Measurements from ENCODE around the gene CPPED1.

Gene CPPED1

DNA sequence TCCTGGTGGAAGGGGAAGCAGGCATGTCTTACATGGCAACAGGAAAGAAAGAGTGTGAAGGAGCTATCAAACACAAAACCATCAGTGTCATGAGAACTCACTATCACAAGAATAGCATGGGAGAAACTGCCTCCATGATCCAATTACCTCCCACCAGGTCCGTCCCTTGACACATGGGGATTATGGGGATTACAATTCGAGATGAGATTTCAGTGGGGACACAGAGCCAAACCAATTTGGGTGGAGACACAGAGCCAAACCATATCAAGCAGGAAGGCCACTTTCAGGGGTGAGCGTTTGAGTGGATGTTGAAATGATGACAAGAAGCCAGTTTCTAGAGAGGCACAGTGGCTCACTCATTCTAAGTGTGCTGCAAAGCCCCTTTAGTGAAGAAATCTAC, 143.8 kb downstream of the CPPED1 start:
- DNase-seq (ENCODE audit: low read depth, low spot score): no peak
- TF ChIP-seq POLR2AphosphoS5 (IDR thresholded peaks at IDR 0.05; ENCODE audit: borderline replicate concordance, low read depth, low read length) (no peak), EZH2 (IDR thresholded peaks at IDR 0.05) (no peak), FOXP2 (optimal IDR thresholded peaks at IDR 0.05; ENCODE audit: control extremely low read depth, extremely low read length, insufficient read depth) (no peak)
- Histone ChIP-seq H3K9me3 (ENCODE audit: low read depth, low read length) (no peaks in the 10 kb centered on the region; the same call in 1 of the 2 replicates), H3K36me3 (ENCODE audit: insufficient read depth, low read length) (no peaks in the 10 kb centered on the region), H3K9ac (ENCODE audit: insufficient read length) (no peak overlapping the region), H3K27ac (no peak overlapping the region), H3K4me3 (no peak overlapping the region)

DNA sequence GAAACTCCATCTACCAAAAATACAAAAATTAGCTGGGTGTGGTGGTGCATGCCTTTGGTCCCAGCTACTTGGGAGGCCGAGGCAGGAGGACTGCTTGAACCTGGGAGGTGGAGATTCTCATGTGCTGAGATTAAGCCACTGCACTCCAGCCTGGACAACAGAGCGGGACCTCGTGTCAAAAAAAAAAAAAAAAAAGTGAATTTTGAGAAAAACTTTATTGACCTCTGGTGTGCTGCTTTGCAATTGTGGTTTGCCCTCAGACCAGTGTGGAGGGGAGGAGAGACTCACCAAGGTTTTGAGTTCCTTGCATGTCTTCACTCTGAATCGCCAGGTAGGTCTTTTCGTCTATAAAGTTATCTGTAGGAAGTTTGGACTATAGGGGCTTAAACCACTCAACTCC, 145.2 kb downstream of the CPPED1 start:
- DNase-seq (ENCODE audit: low read depth, low spot score): no peak
- Histone ChIP-seq H3K36me3 (ENCODE audit: insufficient read depth, low read length) (no peaks in the 10 kb centered on the region), H3K27ac (no peak overlapping the region), H3K4me3 (no peak overlapping the region), H3K9ac (ENCODE audit: insufficient read length) (no peak overlapping the region), H3K9me3 (ENCODE audit: low read depth, low read length) (no peaks in the 10 kb centered on the region; the same call in 1 of the 2 replicates)
- no peak for TF ChIP-seq POLR2AphosphoS5 (IDR thresholded peaks at IDR 0.05; ENCODE audit: borderline replicate concordance, low read depth, low read length)
- TF ChIP-seq FOXP2 (optimal IDR thresholded peaks at IDR 0.05; ENCODE audit: control extremely low read depth, extremely low read length, insufficient read depth): no peak
- no peak for TF ChIP-seq EZH2 (IDR thresholded peaks at IDR 0.05)

DNA sequence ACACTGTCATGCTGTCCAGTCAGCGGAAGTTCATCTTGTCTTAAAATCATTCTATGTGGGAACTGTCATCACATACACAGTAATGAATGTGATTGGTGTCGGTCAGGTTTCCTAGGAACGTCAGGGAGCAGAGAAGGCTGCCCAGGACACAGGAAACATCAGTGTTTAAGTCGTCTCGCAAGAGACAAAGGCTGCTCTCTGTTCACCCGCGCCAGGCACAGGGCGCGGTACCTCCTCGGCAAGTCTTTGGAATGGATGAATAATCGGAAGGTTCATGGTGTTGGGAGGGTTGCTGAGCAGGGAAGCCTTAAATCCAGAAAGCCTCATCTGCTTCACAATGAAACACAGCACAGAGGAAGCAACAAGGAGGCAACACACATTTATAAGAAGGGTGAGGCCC, 148.2 kb downstream of the CPPED1 start:
- no peak overlapping the region for H3K27ac ChIP-seq
- H3K4me3 ChIP-seq: no peak overlapping the region
- DNase-seq (ENCODE audit: low read depth, low spot score): no peak
- H3K9ac ChIP-seq (ENCODE audit: insufficient read length): no peak overlapping the region
- no peaks in the 10 kb centered on the region for H3K36me3 ChIP-seq (ENCODE audit: insufficient read depth, low read length)
- H3K9me3 ChIP-seq (ENCODE audit: low read depth, low read length): no peaks in the 10 kb centered on the region; the same call in 1 of the 2 replicates
- no peak for TF ChIP-seq FOXP2 (optimal IDR thresholded peaks at IDR 0.05; ENCODE audit: control extremely low read depth, extremely low read length, insufficient read depth)
- no peak for TF ChIP-seq POLR2AphosphoS5 (IDR thresholded peaks at IDR 0.05; ENCODE audit: borderline replicate concordance, low read depth, low read length)
- no peak for TF ChIP-seq EZH2 (IDR thresholded peaks at IDR 0.05)

DNA sequence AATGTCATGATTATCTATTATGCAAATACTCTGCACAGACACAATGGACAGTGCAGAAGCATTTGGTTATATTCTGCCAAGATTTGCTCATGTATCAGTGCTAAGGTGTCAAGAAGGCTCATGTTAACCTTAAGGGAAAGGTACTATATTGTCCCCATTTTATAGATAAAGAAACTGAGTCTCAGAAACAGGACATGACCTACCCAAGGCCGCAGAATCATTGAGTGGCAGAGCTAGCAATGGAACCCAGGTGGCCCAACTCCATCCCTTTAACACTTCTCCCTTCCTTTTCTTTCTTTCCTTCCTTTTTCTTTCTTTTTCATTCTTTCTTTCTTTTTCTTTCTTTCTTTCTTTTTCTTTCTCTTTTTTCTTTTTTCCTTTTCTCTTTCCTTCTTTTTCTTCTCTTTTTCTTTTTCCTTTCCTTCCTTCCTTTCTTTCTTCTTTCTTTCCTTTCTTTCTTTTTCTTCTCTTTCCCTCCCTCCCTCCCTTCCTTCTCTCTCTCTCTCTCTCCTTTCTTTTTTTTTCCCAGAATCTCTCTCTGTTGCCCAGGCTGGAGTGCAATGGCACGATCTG, 149.8 kb downstream of the CPPED1 start:
- H3K36me3 ChIP-seq (ENCODE audit: insufficient read depth, low read length): no peaks in the 10 kb centered on the region
- no peak for TF ChIP-seq EZH2 (IDR thresholded peaks at IDR 0.05)
- TF ChIP-seq FOXP2 (optimal IDR thresholded peaks at IDR 0.05; ENCODE audit: control extremely low read depth, extremely low read length, insufficient read depth): no peak
- TF ChIP-seq POLR2AphosphoS5 (IDR thresholded peaks at IDR 0.05; ENCODE audit: borderline replicate concordance, low read depth, low read length): no peak
- no peak overlapping the region for H3K27ac ChIP-seq
- no peaks in the 10 kb centered on the region; the same call in 1 of the 2 replicates for H3K9me3 ChIP-seq (ENCODE audit: low read depth, low read length)
- DNase-seq (ENCODE audit: low read depth, low spot score): no peak
- H3K9ac ChIP-seq (ENCODE audit: insufficient read length): no peak overlapping the region
- H3K4me3 ChIP-seq: no peak overlapping the region

DNA sequence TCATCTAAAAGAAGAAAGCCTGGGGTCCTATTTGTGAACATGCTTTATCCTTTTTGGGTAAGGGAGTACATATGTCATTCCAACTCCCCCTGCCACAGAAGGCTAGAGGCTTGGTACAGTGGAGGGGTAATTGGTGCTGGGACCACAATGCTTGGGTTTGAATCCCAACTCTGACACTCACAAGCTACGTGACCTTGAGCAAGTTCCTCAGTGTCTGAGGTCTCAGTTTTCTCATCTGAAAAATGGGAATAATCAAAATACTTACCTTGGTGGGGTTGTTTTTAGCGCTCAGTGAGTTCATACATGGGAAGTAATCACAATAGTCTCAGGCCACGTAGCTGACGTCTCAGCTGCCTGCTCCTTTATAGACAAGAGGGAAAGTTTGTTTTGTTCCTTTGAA, 150.8 kb downstream of the CPPED1 start:
- DNase-seq (ENCODE audit: low read depth, low spot score): no peak
- H3K9ac ChIP-seq (ENCODE audit: insufficient read length): no peak overlapping the region

DNA sequence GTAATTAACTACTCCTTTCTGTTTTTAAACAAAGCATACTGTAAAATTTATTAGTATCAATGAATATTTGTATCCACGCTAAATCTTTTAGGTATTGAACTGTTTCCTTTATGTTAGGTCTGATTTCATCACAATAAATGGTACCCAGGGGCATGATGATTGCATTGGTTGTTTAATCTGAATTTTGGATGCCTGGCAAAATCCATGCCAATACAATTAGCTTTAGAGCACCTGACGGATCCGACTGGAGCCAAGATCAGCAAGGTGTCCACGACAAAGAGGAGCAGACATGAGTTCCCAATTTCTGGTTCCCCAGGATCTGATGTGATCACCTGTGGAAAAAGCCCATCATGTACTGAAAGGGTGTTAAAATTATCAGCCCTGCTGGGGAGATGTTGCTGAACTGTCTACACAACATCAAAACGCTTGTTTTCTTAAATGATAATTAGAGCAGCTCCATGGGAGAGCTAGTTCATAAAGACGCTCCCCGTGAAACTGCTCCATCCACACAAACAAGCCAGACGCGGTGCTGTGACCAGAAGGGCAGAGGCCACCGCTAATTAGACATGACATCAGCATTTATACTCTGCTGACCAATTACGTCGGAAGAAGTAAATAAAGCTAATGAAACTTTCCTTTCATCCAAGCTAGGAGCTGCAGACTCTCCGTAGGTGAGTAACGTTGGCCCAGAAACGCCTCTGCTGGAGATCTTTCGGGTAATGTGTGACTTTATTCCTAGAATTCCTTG, 151.7 kb downstream of the CPPED1 start:
- H3K4me3 ChIP-seq: no peak overlapping the region
- H3K36me3 ChIP-seq (ENCODE audit: insufficient read depth, low read length): no peaks in the 10 kb centered on the region
- no peak overlapping the region for H3K27ac ChIP-seq
- H3K9ac ChIP-seq (ENCODE audit: insufficient read length): no peak overlapping the region
- H3K9me3 ChIP-seq (ENCODE audit: low read depth, low read length): no peaks in the 10 kb centered on the region
- no peak for DNase-seq (ENCODE audit: low read depth, low spot score)
- TF ChIP-seq EZH2 (IDR thresholded peaks at IDR 0.05) (no peak), POLR2AphosphoS5 (IDR thresholded peaks at IDR 0.05; ENCODE audit: borderline replicate concordance, low read depth, low read length) (no peak), FOXP2 (optimal IDR thresholded peaks at IDR 0.05; ENCODE audit: control extremely low read depth, extremely low read length, insufficient read depth) (no peak)

More for the DNA sequence above, 150.8 kb downstream of the CPPED1 start:
- no peak overlapping the region for H3K27ac ChIP-seq
- no peak overlapping the region for H3K4me3 ChIP-seq
- H3K36me3 ChIP-seq (ENCODE audit: insufficient read depth, low read length): no peaks in the 10 kb centered on the region
- H3K9me3 ChIP-seq (ENCODE audit: low read depth, low read length): no peaks in the 10 kb centered on the region; the same call in 1 of the 2 replicates
- TF ChIP-seq FOXP2 (optimal IDR thresholded peaks at IDR 0.05; ENCODE audit: control extremely low read depth, extremely low read length, insufficient read depth): no peak
- no peak for TF ChIP-seq EZH2 (IDR thresholded peaks at IDR 0.05)
- TF ChIP-seq POLR2AphosphoS5 (IDR thresholded peaks at IDR 0.05; ENCODE audit: borderline replicate concordance, low read depth, low read length): no peak

DNA sequence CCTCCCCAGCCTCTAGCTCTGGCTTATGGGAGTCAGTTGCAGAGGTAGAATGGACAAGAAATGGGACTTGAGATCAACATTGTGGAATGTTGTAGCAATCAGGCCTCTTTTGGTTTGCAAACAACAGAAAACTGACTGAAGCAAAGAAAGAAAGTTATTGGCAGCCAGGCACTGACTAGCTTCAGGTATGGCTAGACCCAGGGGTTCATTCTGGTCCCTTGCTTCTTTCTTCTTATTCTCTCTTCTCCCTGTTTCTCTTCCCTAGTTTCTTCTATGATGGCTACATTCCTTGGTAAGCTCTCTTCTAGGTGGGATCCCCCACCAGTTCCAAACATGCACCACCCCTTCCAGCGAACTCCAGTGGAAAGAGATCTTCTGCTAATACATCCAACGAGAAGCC, 154.3 kb downstream of the CPPED1 start:
- no peak overlapping the region for H3K9ac ChIP-seq (ENCODE audit: insufficient read length)
- DNase-seq (ENCODE audit: low read depth, low spot score): no peak
- no peak overlapping the region for H3K4me3 ChIP-seq
- H3K27ac ChIP-seq: no peak overlapping the region
- H3K36me3 ChIP-seq (ENCODE audit: insufficient read depth, low read length): no peaks in the 10 kb centered on the region
- H3K9me3 ChIP-seq (ENCODE audit: low read depth, low read length): no peaks in the 10 kb centered on the region
- TF ChIP-seq FOXP2 (optimal IDR thresholded peaks at IDR 0.05; ENCODE audit: control extremely low read depth, extremely low read length, insufficient read depth) (no peak), EZH2 (IDR thresholded peaks at IDR 0.05) (no peak), POLR2AphosphoS5 (IDR thresholded peaks at IDR 0.05; ENCODE audit: borderline replicate concordance, low read depth, low read length) (no peak)

DNA sequence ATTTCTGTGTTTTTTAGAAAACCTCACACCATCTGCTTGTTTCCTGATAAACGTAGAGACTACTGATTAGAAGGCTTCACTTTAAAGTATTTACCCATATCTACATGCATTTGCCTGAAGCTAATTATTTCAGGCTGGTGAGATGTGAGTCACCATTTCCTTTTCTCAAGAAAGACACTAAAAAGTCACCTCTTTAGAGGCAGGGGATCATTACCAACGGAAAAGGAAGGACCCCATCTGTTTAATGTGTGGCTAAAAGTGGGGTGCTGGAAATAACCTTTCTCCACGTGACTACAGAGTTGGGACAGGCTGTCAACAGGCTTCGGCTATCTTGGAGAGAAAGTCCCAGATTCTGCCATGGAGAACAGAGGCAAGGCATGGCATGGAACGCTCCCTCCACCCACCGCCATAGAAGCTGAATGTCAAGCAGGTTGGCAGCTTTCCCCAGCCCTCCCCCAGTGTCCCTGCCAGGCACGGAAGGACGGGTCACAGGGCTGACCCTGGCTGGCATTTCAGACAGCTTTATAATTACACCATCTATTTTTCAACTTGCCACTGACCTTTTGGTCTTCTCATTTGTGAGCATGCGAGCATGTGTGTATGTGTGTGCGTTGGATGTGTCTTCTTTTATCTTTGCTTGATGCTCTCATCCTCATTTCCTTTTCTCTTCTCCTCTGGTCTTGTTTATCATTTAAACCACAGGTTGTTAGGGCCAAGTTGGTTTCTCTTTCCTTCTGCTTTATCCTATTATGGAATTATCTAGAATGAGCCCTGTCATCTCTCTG, 157.0 kb downstream of the CPPED1 start:
- DNase-seq (ENCODE audit: low read depth, low spot score): no peak
- no peaks in the 10 kb centered on the region for H3K9me3 ChIP-seq (ENCODE audit: low read depth, low read length)
- no peak for TF ChIP-seq EZH2 (IDR thresholded peaks at IDR 0.05)
- TF ChIP-seq FOXP2 (optimal IDR thresholded peaks at IDR 0.05; ENCODE audit: control extremely low read depth, extremely low read length, insufficient read depth): no peak
- TF ChIP-seq POLR2AphosphoS5 (IDR thresholded peaks at IDR 0.05; ENCODE audit: borderline replicate concordance, low read depth, low read length): no peak
- no peak overlapping the region for H3K27ac ChIP-seq
- no peaks in the 10 kb centered on the region for H3K36me3 ChIP-seq (ENCODE audit: insufficient read depth, low read length)
- no peak overlapping the region for H3K9ac ChIP-seq (ENCODE audit: insufficient read length)
- H3K4me3 ChIP-seq: no peak overlapping the region
